Memory B cell (primary cell): ENCODE measurements around the gene NDFIP1.

Experiments used
- ATAC-seq: fragments of 150-1000 bp; cut with Tn5 transposase; 2 replicates; pipeline ENCODE4 v1.10.0; 2021; ENCODE audit warnings: low read depth, mild to moderate bottlenecking, moderate library complexity
- DNase-seq, 2 donors: peaks; one replicate each; pipeline ENCODE4 v3.0.0; 2022; ENCODE audit warnings: low spot score in 2 of 2
- H3K27ac Mint-ChIP-seq: one replicate; pipeline ENCODE4 v1.8.0; 2022; ENCODE audit warnings: mild to moderate bottlenecking, moderate library complexity, mixed read lengths
- H3K27me3 Mint-ChIP-seq: one replicate; pipeline ENCODE4 v1.8.0; 2022; ENCODE audit warnings: mixed read lengths
- H3K36me3 Mint-ChIP-seq: one replicate; pipeline ENCODE4 v1.8.0; 2022; ENCODE audit warnings: mild to moderate bottlenecking, mixed read lengths
- H3K4me1 Mint-ChIP-seq: one replicate; pipeline ENCODE4 v1.8.0; 2022; ENCODE audit warnings: mixed read lengths
- H3K4me3 Mint-ChIP-seq: one replicate; pipeline ENCODE4 v1.8.0; 2022; ENCODE audit warnings: mild to moderate bottlenecking, moderate library complexity, mixed read lengths
- H3K9me3 Mint-ChIP-seq: one replicate; pipeline ENCODE4 v1.8.0; 2022; ENCODE audit warnings: mixed read lengths

NDFIP1 gene

GRCh38 chr5:142170254-142170953, 61.8 kb downstream of the NDFIP1 start:
- DNase-seq, result no peak
- no peak overlapping the region for H3K27ac Mint-ChIP-seq
- no peak overlapping the region for H3K4me3 Mint-ChIP-seq
- H3K4me1 Mint-ChIP-seq, result no peaks in the 10 kb centered on the region
- peaks cover 13% of the 10 kb centered on the region for H3K27me3 Mint-ChIP-seq
- H3K9me3 Mint-ChIP-seq, result no peaks in the 10 kb centered on the region
- no peak for ATAC-seq
- no peaks in the 10 kb centered on the region for H3K36me3 Mint-ChIP-seq

GRCh38 chr5:142171270-142171669, 62.7 kb downstream of the NDFIP1 start:
- Mint-ChIP-seq H3K4me3 (no peak overlapping the region), H3K36me3 (no peaks in the 10 kb centered on the region), H3K27me3 (peaks cover 13% of the 10 kb centered on the region), H3K9me3 (no peaks in the 10 kb centered on the region), H3K4me1 (no peaks in the 10 kb centered on the region), H3K27ac (no peak overlapping the region)
- no peak for DNase-seq
- no peak for ATAC-seq

GRCh38 chr5:142175039-142175438, 66.5 kb downstream of the NDFIP1 start:
- Mint-ChIP-seq H3K36me3 (no peaks in the 10 kb centered on the region), H3K4me1 (no peaks in the 10 kb centered on the region), H3K4me3 (no peak overlapping the region), H3K27ac (no peak overlapping the region), H3K27me3 (peaks cover 14% of the 10 kb centered on the region), H3K9me3 (no peaks in the 10 kb centered on the region)
- ATAC-seq (no peak), DNase-seq (no peak)

GRCh38 chr5:142175461-142176142, 67.0 kb downstream of the NDFIP1 start:
- ATAC-seq (no peak), DNase-seq (no peak)
- Mint-ChIP-seq H3K4me1 (no peaks in the 10 kb centered on the region), H3K4me3 (no peak overlapping the region), H3K27ac (no peak overlapping the region), H3K9me3 (no peaks in the 10 kb centered on the region), H3K36me3 (no peaks in the 10 kb centered on the region), H3K27me3 (peaks cover 11% of the 10 kb centered on the region)

GRCh38 chr5:142176255-142176654, 67.7 kb downstream of the NDFIP1 start:
- H3K27ac Mint-ChIP-seq, result no peak overlapping the region
- no peak for DNase-seq
- no peaks in the 10 kb centered on the region for H3K9me3 Mint-ChIP-seq
- no peak for ATAC-seq
- H3K36me3 Mint-ChIP-seq, result no peaks in the 10 kb centered on the region
- H3K27me3 Mint-ChIP-seq, result peaks cover 6% of the 10 kb centered on the region
- H3K4me1 Mint-ChIP-seq, result no peaks in the 10 kb centered on the region
- no peak overlapping the region for H3K4me3 Mint-ChIP-seq

- Mint-ChIP-seq H3K27ac (no peak overlapping the region), H3K27me3 (peaks cover 8% of the 10 kb centered on the region), H3K4me3 (no peak overlapping the region), H3K4me1 (no peaks in the 10 kb centered on the region), H3K36me3 (no peaks in the 10 kb centered on the region), H3K9me3 (no peaks in the 10 kb centered on the region)
- DNase-seq (no peak), ATAC-seq (no peak)
Measured at GRCh38 chr5:142178651-142179050, 70.1 kb downstream of the NDFIP1 start.

GRCh38 chr5:142179776-142180387, 71.3 kb downstream of the NDFIP1 start:
- H3K4me3 Mint-ChIP-seq, result no peak overlapping the region
- ATAC-seq, result no peak

GRCh38 chr5:142181096-142181495, 72.5 kb downstream of the NDFIP1 start:
- no peak overlapping the region for H3K4me3 Mint-ChIP-seq
- no peaks in the 10 kb centered on the region for H3K9me3 Mint-ChIP-seq
- no peaks in the 10 kb centered on the region for H3K36me3 Mint-ChIP-seq
- DNase-seq (no peak), ATAC-seq (no peak)
- H3K27ac Mint-ChIP-seq, result no peak overlapping the region
- peaks cover 9% of the 10 kb centered on the region for H3K27me3 Mint-ChIP-seq
- H3K4me1 Mint-ChIP-seq, result peaks cover 3% of the 10 kb centered on the region

More at GRCh38 chr5:142179776-142180387, 71.3 kb downstream of the NDFIP1 start:
- Mint-ChIP-seq H3K27ac (no peak overlapping the region), H3K36me3 (no peaks in the 10 kb centered on the region), H3K4me1 (peaks cover under 1% of the 10 kb centered on the region), H3K9me3 (no peaks in the 10 kb centered on the region), H3K27me3 (peaks cover 6% of the 10 kb centered on the region)
- no peak for DNase-seq

GRCh38 chr5:142181547-142182163, 73.1 kb downstream of the NDFIP1 start:
- no peaks in the 10 kb centered on the region for H3K9me3 Mint-ChIP-seq

GRCh38 chr5:142182840-142183239, 74.3 kb downstream of the NDFIP1 start:
- no peaks in the 10 kb centered on the region for H3K36me3 Mint-ChIP-seq

More at GRCh38 chr5:142181547-142182163, 73.1 kb downstream of the NDFIP1 start:
- H3K4me3 Mint-ChIP-seq, result no peak overlapping the region
- no peaks in the 10 kb centered on the region for H3K36me3 Mint-ChIP-seq
- ATAC-seq (no peak), DNase-seq (no peak)
- no peak overlapping the region for H3K27ac Mint-ChIP-seq
- H3K4me1 Mint-ChIP-seq, result peaks cover 3% of the 10 kb centered on the region
- H3K27me3 Mint-ChIP-seq, result peaks cover 9% of the 10 kb centered on the region

GRCh38 chr5:142183561-142183960, 75.0 kb downstream of the NDFIP1 start:
- ATAC-seq (no peak), DNase-seq (no peak)
- peaks cover 14% of the 10 kb centered on the region for H3K27me3 Mint-ChIP-seq
- no peak overlapping the region for H3K27ac Mint-ChIP-seq
- H3K36me3 Mint-ChIP-seq, result no peaks in the 10 kb centered on the region
- peaks cover 2% of the 10 kb centered on the region for H3K9me3 Mint-ChIP-seq
- peaks cover 3% of the 10 kb centered on the region for H3K4me1 Mint-ChIP-seq
- H3K4me3 Mint-ChIP-seq, result no peak overlapping the region

More at GRCh38 chr5:142182840-142183239, 74.3 kb downstream of the NDFIP1 start:
- Mint-ChIP-seq H3K4me3 (no peak overlapping the region), H3K27me3 (peaks cover 13% of the 10 kb centered on the region), H3K9me3 (no peaks in the 10 kb centered on the region), H3K27ac (no peak overlapping the region), H3K4me1 (peaks cover 3% of the 10 kb centered on the region)
- ATAC-seq (no peak), DNase-seq (no peak)

- Mint-ChIP-seq H3K9me3 (peaks cover 3% of the 10 kb centered on the region), H3K27ac (no peak overlapping the region), H3K4me3 (no peak overlapping the region), H3K36me3 (no peaks in the 10 kb centered on the region), H3K27me3 (peaks cover 19% of the 10 kb centered on the region), H3K4me1 (peaks cover 4% of the 10 kb centered on the region)
- DNase-seq (no peak), ATAC-seq (no peak)
Measured at GRCh38 chr5:142184988-142185387, 76.4 kb downstream of the NDFIP1 start.

GRCh38 chr5:142186514-142186856, 77.9 kb downstream of the NDFIP1 start:
- DNase-seq (no peak), ATAC-seq (no peak)
- H3K4me3 Mint-ChIP-seq, result no peak overlapping the region
- H3K27ac Mint-ChIP-seq, result no peak overlapping the region
- H3K36me3 Mint-ChIP-seq, result no peaks in the 10 kb centered on the region
- H3K4me1 Mint-ChIP-seq, result peaks cover 4% of the 10 kb centered on the region
- H3K9me3 Mint-ChIP-seq, result peaks cover 3% of the 10 kb centered on the region
- H3K27me3 Mint-ChIP-seq, result peaks cover 22% of the 10 kb centered on the region
